CD4-positive, alpha-beta memory T cell (primary cell): ENCODE measurements around the gene SUFU. TPM values are rescaled to one million over a fixed set of nuclear protein-coding genes. Genes with fewer than 3 reads are reported as not detected.
"Not testable (repeated sequence)": the region's sequence is repeated elsewhere in the genome, so short reads cannot be mapped to it uniquely, and the experiment has no call there.

Experiments
- CTCF ChIA-PET: fragments of 350-600 bp; sonication (Branson Sonifier 250); formaldehyde crosslinking; loops from one replicate; lab custom pipeline; 2021; ENCODE audit warnings: inconsistent platforms; ENCODE audit not compliant: partially characterized antibody; lab: Charles Lee
- POLR2A ChIA-PET: fragments of 350-600 bp; sonication (Branson Sonifier 250); formaldehyde crosslinking; loops from one replicate; lab custom pipeline; 2021; ENCODE audit not compliant: partially characterized antibody; lab: Charles Lee
- DNase-seq, 5 donors: peaks; one replicate each; pipeline versions ENCODE4 v3.0.0 to v3.0.0-alpha.2; 2020 to 2022; ENCODE audit warnings: mixed read lengths in 1 of 5
- H3K27ac ChIP-seq: one replicate; pipeline ENCODE4 v1.7.0; 2013; ENCODE audit warnings: low read depth, low read length
- H3K27me3 ChIP-seq: 2 replicates; pipeline ENCODE4 v1.7.0; 2013; ENCODE audit warnings: mild to moderate bottlenecking, low read length, moderate library complexity; ENCODE audit not compliant: insufficient read depth
- H3K36me3 ChIP-seq: 2 replicates; pipeline ENCODE4 v1.7.0; 2013; ENCODE audit warnings: mild to moderate bottlenecking, low read length, moderate library complexity; ENCODE audit not compliant: insufficient read depth
- H3K4me1 ChIP-seq: 2 replicates; pipeline ENCODE4 v1.7.0; 2013; ENCODE audit warnings: mild to moderate bottlenecking, low read length, moderate library complexity; ENCODE audit not compliant: insufficient read depth
- H3K4me3 ChIP-seq, 2 donors: one replicate each; pipeline ENCODE4 v1.7.0; 2013; ENCODE audit warnings: low read length in 2 of 2, mild to moderate bottlenecking in 1 of 2
- H3K9me3 ChIP-seq, 2 donors: one replicate each; pipeline ENCODE4 v1.7.0; 2013; ENCODE audit warnings: low read length in 2 of 2, control low read depth in 1 of 2; ENCODE audit not compliant: control insufficient read depth in 1 of 2
- H3K27ac Mint-ChIP-seq, 7 donors: one replicate each; pipeline ENCODE4 v1.8.0; 2020 to 2021; ENCODE audit warnings: mixed read lengths in 7 of 7, mild to moderate bottlenecking in 6 of 7, inconsistent platforms in 3 of 7, moderate library complexity in 3 of 7
- H3K27me3 Mint-ChIP-seq, 2 donors: one replicate each; pipeline ENCODE4 v1.8.0; 2020 to 2021; ENCODE audit warnings: mixed read lengths in 2 of 2
- H3K36me3 Mint-ChIP-seq, 2 donors: one replicate each; pipeline ENCODE4 v1.8.0; 2020 to 2021; ENCODE audit warnings: mixed read lengths in 2 of 2, inconsistent platforms in 1 of 2, mild to moderate bottlenecking in 1 of 2
- H3K4me1 Mint-ChIP-seq, 4 donors: one replicate each; pipeline ENCODE4 v1.8.0; 2020 to 2021; ENCODE audit warnings: mixed read lengths in 4 of 4, mild to moderate bottlenecking in 1 of 4
- H3K4me3 Mint-ChIP-seq, 8 donors: one replicate each; pipeline ENCODE4 v1.8.0; 2020 to 2021; ENCODE audit warnings: mixed read lengths in 8 of 8, mild to moderate bottlenecking in 7 of 8, moderate library complexity in 6 of 8, inconsistent platforms in 3 of 8
- H3K9me3 Mint-ChIP-seq, 8 donors: one replicate each; pipeline ENCODE4 v1.8.0; 2020 to 2021; ENCODE audit warnings: mixed read lengths in 8 of 8, mild to moderate bottlenecking in 5 of 8, inconsistent platforms in 3 of 8, moderate library complexity in 1 of 8
- intact Hi-C: fragments of 100-400 bp; cut with micrococcal nuclease; formaldehyde crosslinking; loops from one replicate; pipeline ENCODE4 v1.15.1; 2023
- polyA plus RNA-seq, 2 donors: library from polyadenylated mRNA; unstranded; fragments of 300-500 nt; fragmentation: Illumina TruSeq; gene quantifications; one replicate each; pipeline ENCODE4 v1.2.3, GENCODE V29; 2021
- total RNA-seq, 2 experiments: library from RNA; stranded (reverse); gene quantifications; one replicate each; pipeline ENCODE4 v1.2.3, GENCODE V29; 2021

Gene SUFU
- total and polyA plus RNA-seq, 4 experiments from 2014 or later: 2.0 to 22.0 (median 16.5) TPM

DNA sequence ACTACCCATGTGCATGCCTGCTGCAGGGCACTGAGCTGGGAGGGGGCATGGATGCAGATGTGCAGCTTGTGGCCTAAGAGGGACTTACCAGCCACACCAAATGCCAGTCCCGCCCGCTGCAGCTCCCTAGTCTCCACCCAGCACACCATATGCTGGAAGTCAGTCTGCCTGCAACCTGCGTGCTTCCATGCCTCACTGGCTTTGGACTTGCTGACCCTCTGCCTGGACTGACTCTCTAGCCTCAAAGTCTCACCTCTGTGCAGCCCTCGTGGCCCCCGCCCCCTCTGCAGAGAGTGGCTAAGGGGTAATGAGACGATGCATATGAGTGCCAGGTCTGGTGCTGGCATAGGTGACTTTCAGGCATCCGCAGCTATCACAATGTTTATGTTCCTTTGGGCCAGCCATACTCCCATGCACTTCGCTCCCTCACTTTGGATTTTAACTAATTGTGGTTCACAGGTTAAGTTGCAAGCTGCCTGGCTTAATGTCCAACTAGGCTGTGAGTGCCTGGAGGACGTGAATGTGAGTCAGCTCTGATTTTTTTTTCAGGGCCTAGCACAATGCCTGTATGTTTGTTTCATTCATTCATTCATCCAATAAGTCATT is 162.2 kb downstream of the SUFU start:
- Histone ChIP-seq H3K27ac (no peak overlapping the region), H3K9me3 (no peaks in the 10 kb centered on the region), H3K4me1 (peaks cover 39% of the 10 kb centered on the region), H3K4me3 (no peak overlapping the region), H3K27me3 (no peaks in the 10 kb centered on the region), H3K36me3 (no peaks in the 10 kb centered on the region)
- no peak for DNase-seq
- intact Hi-C loops: no loop called here
- peak overlapping the region in 3 of 7 donors; percentile 31 to 63 (median 44) for H3K27ac Mint-ChIP-seq
- H3K4me1 Mint-ChIP-seq: peaks cover 16 to 39% (median 25%) of the 10 kb centered on the region in 4 donors
- ChIA-PET CTCF (interaction anchor here (1.2 to 2.5 kb wide), 3 partner anchors 8 to 47 kb away, joined by 3 to 11 read pairs (median 5); no protein-coding TSS in a partner anchor), POLR2A (interaction anchor here (1.4 kb wide), 1 partner anchor 20 kb away, joined by 11 read pairs; no protein-coding TSS in a partner anchor)
- H3K9me3 Mint-ChIP-seq: no peaks in the 10 kb centered on the region
- H3K4me3 Mint-ChIP-seq: no peak overlapping the region
- no peaks in the 10 kb centered on the region for H3K27me3 Mint-ChIP-seq
- H3K36me3 Mint-ChIP-seq: no peaks in the 10 kb centered on the region

DNA sequence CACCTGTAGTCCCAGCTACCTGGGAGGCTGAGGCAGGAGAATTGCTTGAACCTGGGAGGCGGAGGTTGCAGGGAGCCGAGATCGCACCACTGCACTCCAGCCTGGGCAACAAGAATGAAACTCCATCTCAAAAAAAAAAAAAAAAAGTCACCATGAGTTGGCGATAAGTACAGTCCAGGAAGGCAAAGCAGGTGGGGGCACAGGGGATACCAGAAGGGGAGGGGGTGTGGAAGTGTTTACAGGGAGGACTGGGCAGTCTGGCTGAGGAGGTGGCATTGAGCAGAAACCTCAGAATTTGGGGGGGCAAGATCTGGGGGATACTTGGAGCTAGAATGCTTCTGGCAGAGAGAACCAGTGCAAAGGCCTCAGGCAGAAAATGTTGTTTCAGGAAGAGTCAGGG is 163.6 kb downstream of the SUFU start:
- H3K36me3 ChIP-seq, CTCF ChIA-PET, H3K27ac ChIP-seq, DNase-seq, H3K9me3 ChIP-seq, H3K4me3 ChIP-seq, H3K36me3 Mint-ChIP-seq, H3K27me3 Mint-ChIP-seq, H3K4me3 Mint-ChIP-seq, H3K9me3 Mint-ChIP-seq, H3K27me3 ChIP-seq, intact Hi-C loops: not testable (repeated sequence)
- Mint-ChIP-seq H3K4me1 (peaks cover 11 to 30% (median 16%) of the 10 kb centered on the region in 4 donors), H3K27ac (peak overlapping the region in 6 of 7 donors; percentile 30 to 87 (median 80))
- POLR2A ChIA-PET: interaction anchor here (0.6 to 13.6 kb wide), 3 partner anchors 13 to 709 kb away, joined by 3 to 431 read pairs (median 6); partner anchors contain the start of gene TRIM8
- peaks cover 30% of the 10 kb centered on the region for H3K4me1 ChIP-seq

DNA sequence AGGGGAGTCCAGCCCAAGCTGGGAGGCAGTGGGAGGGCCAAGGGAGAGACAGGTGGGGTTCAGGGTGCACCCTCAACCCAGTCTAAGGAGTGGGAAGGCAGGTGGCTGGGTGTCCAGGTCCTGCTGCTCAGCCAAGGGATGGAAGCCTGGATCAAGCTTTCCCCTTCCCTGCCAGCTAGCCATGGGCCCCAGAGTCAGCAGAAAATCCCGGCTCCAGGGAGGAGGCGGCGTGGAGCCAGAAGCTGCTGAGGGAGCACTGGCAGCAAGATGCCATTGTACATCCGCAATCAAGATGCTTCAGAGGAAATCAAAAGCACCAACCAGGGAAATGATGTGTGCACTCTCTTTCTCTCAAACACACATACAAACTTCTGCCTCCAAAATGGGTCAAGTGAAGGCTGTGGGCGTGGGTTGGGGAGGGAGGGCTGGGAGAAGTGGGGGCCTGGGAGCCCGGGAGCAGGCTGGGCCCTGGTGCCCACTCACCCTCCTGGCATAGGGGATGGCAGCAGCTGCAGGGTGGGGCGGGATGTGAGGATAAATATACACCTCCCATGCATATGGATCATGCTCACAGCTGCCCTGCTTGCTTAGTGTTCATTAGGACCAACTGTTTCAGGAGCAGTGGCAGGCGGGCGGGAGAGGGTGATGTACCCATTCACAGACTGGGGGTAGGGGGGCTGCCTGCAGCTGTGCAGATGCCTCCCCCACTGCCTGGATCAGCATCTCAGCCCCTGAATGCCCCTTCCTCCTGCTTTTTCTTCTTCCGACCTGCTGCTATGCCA is 164.7 kb downstream of the SUFU start:
- Histone ChIP-seq H3K36me3 (no peaks in the 10 kb centered on the region), H3K4me3 (no peak overlapping the region), H3K9me3 (no peaks in the 10 kb centered on the region), H3K4me1 (peaks cover 40% of the 10 kb centered on the region), H3K27ac (no peak overlapping the region), H3K27me3 (no peaks in the 10 kb centered on the region)
- Mint-ChIP-seq H3K27me3 (no peaks in the 10 kb centered on the region), H3K4me3 (peak overlapping the region in 2 of 8 donors; percentile 18 to 53), H3K36me3 (no peaks in the 10 kb centered on the region), H3K9me3 (no peaks in the 10 kb centered on the region), H3K4me1 (peaks cover 16 to 40% (median 21%) of the 10 kb centered on the region in 4 donors), H3K27ac (peak overlapping the region; percentile 30 to 90 (median 74))
- POLR2A ChIA-PET: interaction anchor here (0.6 to 13.6 kb wide), 4 partner anchors 14 to 113 kb away, joined by 3 to 431 read pairs (median 8); partner anchors contain the start of genes ARL3, SFXN2 and TRIM8
- intact Hi-C loops: no loop called here
- CTCF ChIA-PET: interaction anchor here (1.1 to 4.4 kb wide), 5 partner anchors 8 to 57 kb away, joined by 6 to 39 read pairs (median 10); partner anchors contain the start of gene TRIM8
- no peak for DNase-seq

DNA sequence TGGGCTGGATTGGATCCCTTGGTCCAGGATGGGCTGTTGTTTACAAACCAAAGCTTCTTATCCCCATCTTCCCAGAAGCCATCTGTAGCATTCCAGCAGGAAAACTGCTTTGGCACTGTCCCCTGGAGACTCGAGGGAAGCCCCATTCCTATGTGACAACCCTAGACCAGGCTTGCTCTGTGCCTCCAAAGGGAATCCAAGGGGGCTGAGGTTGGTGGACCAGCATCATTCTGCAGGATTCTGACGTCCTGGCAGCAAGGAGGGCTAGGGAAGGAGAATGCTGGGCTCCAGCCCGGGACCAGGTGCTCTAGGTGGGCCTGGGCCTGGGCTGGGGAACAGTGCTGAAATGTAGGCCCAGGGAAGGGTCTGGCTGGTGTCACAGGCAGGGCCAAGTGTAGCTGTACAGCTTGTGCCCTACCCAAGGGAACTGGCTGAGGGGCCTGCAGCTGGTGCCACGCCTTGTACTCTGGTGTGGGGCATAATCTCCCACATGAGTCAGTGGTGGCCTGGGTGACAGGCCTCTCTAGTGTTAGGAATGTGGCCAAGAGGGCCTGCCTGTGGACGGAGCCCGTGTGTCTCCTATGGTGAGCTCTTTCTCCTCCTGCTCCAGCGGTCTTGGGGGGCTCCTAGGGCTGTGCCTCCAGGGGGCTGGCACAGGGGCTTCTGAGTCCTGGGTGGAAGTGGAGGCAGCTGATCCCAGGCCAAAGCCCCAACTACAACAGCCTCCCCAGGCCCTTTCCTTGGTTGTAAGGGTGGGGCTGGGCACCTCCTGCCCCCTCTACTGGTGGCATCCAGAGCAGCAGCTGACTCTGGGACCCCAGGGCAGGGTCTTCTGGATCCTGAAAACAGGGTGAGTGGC is 165.7 kb downstream of the SUFU start:
- H3K27me3 ChIP-seq: no peaks in the 10 kb centered on the region
- H3K36me3 ChIP-seq: no peaks in the 10 kb centered on the region
- no peaks in the 10 kb centered on the region for H3K36me3 Mint-ChIP-seq
- no peak for DNase-seq
- no peaks in the 10 kb centered on the region for H3K27me3 Mint-ChIP-seq
- H3K4me1 ChIP-seq: peaks cover 49% of the 10 kb centered on the region
- H3K9me3 ChIP-seq: no peaks in the 10 kb centered on the region
- POLR2A ChIA-PET: interaction anchor here (2.1 to 13.6 kb wide), 3 partner anchors 15 to 44 kb away, joined by 9 to 431 read pairs (median 10); partner anchors contain the start of genes ARL3, SFXN2 and TRIM8
- peaks cover 23 to 49% (median 29%) of the 10 kb centered on the region in 4 donors for H3K4me1 Mint-ChIP-seq
- peaks cover 0 to 2% (median 0%) of the 10 kb centered on the region in 8 donors for H3K9me3 Mint-ChIP-seq
- intact Hi-C loops: no loop called here
- peak overlapping the region in 5 of 7 donors; percentile 36 to 83 (median 42) for H3K27ac Mint-ChIP-seq
- CTCF ChIA-PET: interaction anchor here (1.1 to 4.4 kb wide), 14 partner anchors 9 to 58 kb away, joined by 3 to 39 read pairs (median 6); partner anchors contain the start of genes ARL3, SFXN2 and TRIM8
- H3K4me3 Mint-ChIP-seq: no peak overlapping the region
- H3K4me3 ChIP-seq: no peak overlapping the region
- H3K27ac ChIP-seq: no peak overlapping the region

DNA sequence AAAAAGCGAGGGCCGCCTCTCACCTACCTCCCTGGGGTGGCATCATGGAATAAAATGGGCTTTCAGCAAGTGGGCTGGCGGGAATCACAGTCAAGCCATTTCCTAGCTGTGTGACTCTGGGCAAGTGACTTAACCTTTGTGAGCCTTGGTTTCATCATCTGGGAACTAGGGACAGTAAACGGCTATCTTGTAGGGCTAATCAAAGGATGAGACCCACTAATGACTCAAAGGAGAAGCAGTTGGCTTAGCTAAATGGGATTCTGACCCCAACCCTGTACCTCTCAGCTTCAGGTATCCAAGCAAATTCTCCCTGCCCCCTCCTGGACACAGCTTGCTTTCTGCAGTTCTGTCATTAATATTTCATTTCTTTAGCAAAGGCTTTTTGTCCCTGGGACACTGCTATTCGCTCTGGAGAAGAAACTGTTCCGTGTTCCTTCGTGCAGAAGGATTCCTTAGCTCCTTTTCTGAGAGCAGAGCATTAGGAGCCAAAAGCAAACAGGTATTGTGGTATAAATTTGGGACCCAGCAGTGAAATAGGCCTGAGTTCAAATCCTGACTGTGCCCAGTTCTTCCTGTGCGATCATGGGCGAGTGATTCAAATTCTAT is 166.4 kb downstream of the SUFU start:
- peak overlapping the region in 3 of 7 donors; percentile 17 to 73 (median 42) for H3K27ac Mint-ChIP-seq
- H3K9me3 Mint-ChIP-seq: peaks cover 0 to 2% (median 0%) of the 10 kb centered on the region in 8 donors

DNA sequence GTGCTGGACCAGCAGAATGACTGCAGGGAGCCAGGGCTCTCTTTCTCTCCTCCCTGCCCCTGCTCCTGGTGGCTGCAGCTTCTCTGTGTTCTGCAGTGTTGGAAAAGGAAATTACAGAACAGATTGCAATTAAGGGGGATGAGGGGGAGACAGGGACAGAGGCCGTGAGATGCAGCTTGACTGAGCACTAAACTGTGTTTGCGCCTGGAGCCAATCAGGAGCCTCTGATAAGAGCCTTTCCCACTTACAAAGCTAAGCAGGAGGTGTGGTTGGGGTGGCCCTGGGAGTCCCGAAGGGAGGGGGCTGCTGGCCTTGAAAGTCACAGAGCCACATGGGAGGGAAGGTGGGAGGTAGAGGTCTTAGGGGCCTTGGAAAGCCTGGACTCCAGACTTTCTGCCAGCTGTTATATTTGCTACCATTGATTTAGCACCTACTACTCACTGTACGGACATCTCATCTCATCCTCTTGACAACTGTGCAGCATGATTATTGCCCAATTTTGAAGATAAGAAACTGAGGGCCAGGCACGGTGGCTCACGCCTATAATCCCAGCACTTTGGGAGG is 167.2 kb downstream of the SUFU start:
- no peak overlapping the region for H3K27ac ChIP-seq
- no peaks in the 10 kb centered on the region for H3K9me3 ChIP-seq
- POLR2A ChIA-PET: interaction anchor here (2.1 to 13.6 kb wide), 3 partner anchors 16 to 43 kb away, joined by 9 to 431 read pairs (median 10); partner anchors contain the start of genes ARL3, SFXN2 and TRIM8
- H3K4me3 Mint-ChIP-seq: no peak overlapping the region
- CTCF ChIA-PET: interaction anchor here (0.7 to 4.4 kb wide), 9 partner anchors 8 to 63 kb away, joined by 3 to 39 read pairs (median 9); partner anchors contain the start of genes ARL3, SFXN2 and TRIM8
- no peak for DNase-seq
- no peaks in the 10 kb centered on the region for H3K36me3 Mint-ChIP-seq
- H3K27me3 Mint-ChIP-seq: no peaks in the 10 kb centered on the region
- H3K27me3 ChIP-seq: no peaks in the 10 kb centered on the region
- H3K4me3 ChIP-seq: no peak overlapping the region
- H3K9me3 Mint-ChIP-seq: peaks cover 0 to 2% (median 0%) of the 10 kb centered on the region in 8 donors
- intact Hi-C loops: no loop called here
- peaks cover 33 to 64% (median 43%) of the 10 kb centered on the region in 4 donors for H3K4me1 Mint-ChIP-seq
- H3K27ac Mint-ChIP-seq: peak overlapping the region in 4 of 7 donors; percentile 9 to 35 (median 27)
- H3K36me3 ChIP-seq: no peaks in the 10 kb centered on the region
- H3K4me1 ChIP-seq: peaks cover 64% of the 10 kb centered on the region

More for the DNA sequence above, 166.4 kb downstream of the SUFU start:
- no peaks in the 10 kb centered on the region for H3K27me3 ChIP-seq
- intact Hi-C loops: no loop called here
- H3K36me3 Mint-ChIP-seq: no peaks in the 10 kb centered on the region
- H3K27ac ChIP-seq: no peak overlapping the region
- H3K27me3 Mint-ChIP-seq: no peaks in the 10 kb centered on the region
- CTCF ChIA-PET: interaction anchor here (1.1 to 4.4 kb wide), 13 partner anchors 9 to 58 kb away, joined by 3 to 39 read pairs (median 7); partner anchors contain the start of genes ARL3, SFXN2 and TRIM8
- no peak for DNase-seq
- no peaks in the 10 kb centered on the region for H3K36me3 ChIP-seq
- POLR2A ChIA-PET: interaction anchor here (2.1 to 13.6 kb wide), 3 partner anchors 16 to 44 kb away, joined by 9 to 431 read pairs (median 10); partner anchors contain the start of genes ARL3, SFXN2 and TRIM8
- H3K4me3 Mint-ChIP-seq: no peak overlapping the region
- H3K4me1 Mint-ChIP-seq: peaks cover 29 to 56% (median 36%) of the 10 kb centered on the region in 4 donors
- H3K9me3 ChIP-seq: no peaks in the 10 kb centered on the region
- no peak overlapping the region for H3K4me3 ChIP-seq
- peaks cover 56% of the 10 kb centered on the region for H3K4me1 ChIP-seq
